Raji (cell line): ENCODE measurements around the gene FERMT1.

Experiments used
- POLR2A ChIP-seq: IDR thresholded peaks from 2 replicates; pipeline ENCODE4 v1.6.1; 2011; ENCODE audit warnings: low read depth, low read length, control low read depth; ENCODE audit not compliant: insufficient read depth

The FERMT1 gene

DNA sequence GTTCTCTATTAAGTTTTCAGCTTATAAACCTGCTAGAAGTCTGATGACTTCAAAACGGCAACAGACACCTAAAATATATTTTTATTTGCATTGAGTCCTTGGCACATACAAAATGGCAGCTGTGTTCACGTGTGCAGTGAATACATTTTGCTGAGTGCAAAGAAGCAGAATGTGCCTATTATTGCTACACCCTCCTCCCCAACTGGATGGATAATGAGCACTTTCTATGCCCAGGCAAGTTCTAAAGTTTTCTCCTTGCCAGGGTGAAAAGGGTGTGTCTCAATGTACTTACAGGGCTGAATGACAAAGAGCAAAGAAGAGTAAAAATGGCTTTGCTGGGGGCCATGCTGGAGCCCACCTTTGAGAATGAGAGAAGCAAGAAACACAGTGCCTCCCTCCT lies 4.0 kb upstream of the FERMT1 start:
- no peak for TF ChIP-seq POLR2A

DNA sequence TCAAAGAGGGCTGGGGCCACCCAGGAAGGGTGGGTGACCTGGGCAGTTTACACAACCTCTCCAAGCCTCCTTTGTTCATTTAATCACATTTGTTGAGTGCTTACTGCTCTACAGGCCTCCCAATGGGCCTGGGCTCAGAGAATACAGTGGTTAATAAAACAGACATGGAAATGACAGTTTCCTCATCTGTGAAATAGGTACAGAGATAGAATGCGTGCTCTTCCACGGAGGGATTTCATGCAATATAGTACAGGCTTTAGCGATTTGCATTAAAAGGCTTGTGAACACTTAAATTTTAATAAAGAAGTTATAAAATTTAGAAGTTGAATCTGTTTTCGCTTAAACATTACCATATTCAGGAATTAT lies 802 bp upstream of the FERMT1 start:
- TF ChIP-seq POLR2A, result no peak

DNA sequence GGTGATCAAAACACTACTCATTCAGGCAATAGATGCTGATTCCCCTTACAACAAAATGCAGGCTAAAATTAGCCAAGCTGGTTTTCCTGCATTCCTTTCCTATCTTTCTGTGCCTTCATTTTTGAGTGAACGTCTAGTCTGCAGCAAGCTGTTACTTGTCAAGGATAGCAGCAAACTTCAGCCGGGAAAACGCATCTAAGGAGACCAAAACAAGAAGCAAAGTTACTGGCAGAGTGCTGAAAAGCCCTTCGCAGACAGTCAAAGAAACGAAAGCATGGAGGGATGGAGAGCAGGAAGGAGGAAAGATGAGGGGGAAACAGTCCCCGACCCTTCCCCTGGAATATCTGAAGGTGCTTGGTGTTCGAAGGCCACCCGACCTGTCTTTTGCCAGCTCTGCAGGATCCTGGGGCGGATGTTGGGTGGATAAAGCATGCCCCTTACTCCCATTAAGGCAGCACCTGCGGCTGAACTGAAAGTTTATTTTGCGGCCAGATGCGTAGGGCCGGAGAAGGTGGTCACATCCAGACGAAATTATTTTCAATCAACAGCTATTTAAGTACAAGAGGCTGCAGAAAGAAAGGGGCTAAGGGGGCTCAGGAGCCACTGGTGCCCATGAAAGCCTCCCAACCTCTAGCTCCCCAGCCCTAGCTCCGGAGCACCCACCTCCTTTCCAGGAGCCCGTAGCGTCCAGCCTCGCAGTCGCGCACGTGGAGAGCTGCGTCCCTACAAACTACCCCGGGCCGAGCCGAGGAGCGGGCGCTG lies 538 bp downstream of the FERMT1 start:
- TF ChIP-seq POLR2A, result no peak

DNA sequence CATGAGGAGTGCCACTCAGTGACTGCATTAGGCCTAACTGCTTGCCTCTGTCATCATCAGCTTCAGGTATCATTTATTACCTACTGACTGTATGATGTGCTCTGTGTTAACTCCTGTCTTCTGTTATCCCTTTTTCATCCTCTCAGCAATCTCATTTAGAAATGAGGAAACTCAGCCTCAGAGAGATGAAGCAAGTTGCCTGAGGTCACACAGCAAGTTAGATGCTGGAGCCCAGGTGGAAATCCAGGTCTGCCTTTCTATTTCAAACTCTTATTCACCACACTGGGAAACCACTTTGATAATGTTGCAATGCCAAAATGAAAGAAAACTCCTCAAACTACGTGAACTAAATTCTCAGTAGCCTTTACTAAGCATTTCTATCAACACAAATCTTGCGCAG lies 1.3 kb downstream of the FERMT1 start:
- no peak for TF ChIP-seq POLR2A

DNA sequence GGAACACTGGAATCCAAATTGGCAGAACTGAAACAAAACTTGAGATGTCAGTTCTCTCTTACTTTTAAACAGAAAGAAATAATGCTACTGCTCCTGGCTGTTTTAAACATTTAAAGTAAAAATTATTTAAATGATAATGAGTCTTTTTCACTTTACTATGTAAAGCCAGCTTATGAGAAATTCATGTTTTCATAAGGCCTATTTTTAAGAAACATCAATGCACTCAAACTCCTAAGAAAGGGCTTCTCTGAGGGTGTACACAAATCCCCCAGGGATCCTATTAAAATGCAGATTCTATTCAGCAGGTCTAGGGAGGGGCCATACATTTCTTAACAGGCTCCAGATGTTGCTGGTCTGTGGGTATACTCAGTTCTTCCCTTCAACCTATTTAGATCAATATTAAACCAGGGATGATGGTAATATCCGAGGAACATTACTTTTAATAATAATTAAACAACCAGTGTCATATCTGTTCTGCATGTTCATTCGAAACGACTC lies 2.3 kb downstream of the FERMT1 start:
- TF ChIP-seq POLR2A, result no peak

DNA sequence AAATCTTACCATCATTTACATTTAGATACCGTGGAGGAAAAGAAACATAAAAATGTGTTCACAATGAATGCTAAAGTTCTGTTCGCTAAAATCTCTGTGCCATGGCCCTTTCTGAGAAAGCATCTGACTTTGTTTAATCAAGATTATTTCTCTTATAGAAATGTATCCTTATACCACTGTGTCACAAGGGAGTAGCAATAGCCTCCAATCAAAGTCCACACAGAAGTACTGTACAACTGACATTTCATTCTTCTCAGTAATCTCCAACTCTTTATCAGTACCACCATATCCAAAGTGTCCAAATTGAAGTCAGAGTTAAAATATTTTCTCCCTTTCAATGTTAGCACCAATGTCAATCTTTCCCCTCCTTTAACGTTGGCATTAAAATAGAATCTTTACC lies 6.1 kb downstream of the FERMT1 start:
- TF ChIP-seq POLR2A, result no peak

DNA sequence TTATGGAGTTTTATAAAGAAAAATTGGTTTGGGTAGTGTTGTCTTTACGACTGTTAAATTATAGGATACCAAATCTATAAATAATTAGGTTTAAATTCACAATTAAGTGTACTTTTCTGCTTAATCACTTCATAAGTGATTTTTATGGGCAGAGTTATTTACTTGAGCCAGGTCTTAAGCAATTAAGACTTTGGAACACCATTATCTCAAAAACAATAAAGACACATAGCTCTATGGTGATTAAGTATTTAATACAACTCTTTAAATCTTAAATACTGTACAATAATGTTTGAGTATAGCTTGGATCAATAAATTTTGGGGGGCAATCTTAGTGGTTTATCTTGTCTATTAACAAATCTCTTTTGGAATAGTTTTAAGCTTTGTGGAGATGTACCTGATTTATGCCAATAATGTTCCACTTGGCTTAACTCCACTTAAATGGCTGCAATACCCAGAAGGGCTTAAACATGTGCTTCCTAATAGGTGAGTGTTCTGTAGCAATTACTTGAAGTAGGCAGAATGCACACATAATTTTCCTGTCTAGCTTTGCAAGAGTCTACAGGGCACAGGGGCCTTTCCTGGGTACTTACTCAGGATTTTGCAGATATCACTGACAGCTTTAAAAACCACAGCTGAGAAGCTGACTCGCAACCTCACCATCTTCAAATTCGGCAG lies 7.5 kb downstream of the FERMT1 start:
- TF ChIP-seq POLR2A, result no peak

DNA sequence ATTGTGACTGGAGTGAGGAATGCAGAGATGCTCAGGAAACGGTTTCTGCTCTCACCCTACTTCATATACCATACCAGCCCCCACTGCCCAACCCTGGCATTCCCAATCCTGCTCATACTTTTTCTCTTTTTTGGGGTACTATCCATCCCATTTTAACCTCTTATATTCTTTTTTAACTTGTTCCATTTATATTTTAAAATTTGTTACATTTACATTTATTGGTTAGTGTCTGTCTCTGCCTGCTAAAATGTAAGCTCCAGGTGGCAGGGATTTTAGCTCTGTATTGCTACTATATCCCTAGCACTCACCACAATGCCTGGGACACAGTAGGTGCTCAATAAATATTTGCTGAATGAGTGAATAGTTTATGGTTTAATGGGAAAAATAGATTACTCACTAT lies 8.1 kb downstream of the FERMT1 start:
- no peak for TF ChIP-seq POLR2A

DNA sequence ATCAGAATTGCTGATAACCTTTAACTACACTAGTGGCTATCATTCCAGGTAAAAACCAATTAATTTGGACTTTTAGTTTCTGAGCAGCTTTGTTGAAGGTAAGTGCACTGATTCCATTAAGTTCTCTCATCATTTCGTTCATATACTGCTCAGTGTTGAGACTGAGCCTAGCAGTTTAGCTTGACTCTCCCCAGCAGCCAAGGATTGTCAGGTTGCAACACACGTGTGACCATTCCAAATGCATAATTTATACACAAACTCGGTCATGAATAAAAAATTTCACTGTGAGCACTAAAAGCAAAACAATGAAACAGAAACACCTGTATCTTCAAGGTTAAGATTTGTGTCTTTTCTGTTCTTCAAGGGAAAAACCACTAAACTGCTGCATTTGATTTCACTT lies 8.9 kb downstream of the FERMT1 start:
- no peak for TF ChIP-seq POLR2A

DNA sequence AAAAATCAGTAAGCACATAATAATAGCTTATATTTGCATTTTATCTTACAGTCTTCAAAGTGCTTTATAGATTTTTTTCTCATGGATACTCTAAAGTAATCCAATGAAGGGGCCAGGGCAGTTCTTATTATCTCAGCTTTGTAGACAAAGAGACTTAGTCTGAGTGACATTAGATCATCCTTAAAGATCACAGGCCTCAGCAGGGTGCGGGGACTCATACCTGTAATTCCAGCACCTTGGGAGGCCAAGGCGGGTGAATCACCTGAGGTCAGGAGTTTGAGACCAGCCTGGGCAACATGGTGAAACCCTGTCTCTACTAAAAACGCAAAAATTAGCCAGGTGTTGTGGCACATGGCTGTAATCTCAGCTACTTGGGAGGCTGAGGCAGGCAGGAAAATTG lies 14.5 kb downstream of the FERMT1 start:
- TF ChIP-seq POLR2A, result no peak

DNA sequence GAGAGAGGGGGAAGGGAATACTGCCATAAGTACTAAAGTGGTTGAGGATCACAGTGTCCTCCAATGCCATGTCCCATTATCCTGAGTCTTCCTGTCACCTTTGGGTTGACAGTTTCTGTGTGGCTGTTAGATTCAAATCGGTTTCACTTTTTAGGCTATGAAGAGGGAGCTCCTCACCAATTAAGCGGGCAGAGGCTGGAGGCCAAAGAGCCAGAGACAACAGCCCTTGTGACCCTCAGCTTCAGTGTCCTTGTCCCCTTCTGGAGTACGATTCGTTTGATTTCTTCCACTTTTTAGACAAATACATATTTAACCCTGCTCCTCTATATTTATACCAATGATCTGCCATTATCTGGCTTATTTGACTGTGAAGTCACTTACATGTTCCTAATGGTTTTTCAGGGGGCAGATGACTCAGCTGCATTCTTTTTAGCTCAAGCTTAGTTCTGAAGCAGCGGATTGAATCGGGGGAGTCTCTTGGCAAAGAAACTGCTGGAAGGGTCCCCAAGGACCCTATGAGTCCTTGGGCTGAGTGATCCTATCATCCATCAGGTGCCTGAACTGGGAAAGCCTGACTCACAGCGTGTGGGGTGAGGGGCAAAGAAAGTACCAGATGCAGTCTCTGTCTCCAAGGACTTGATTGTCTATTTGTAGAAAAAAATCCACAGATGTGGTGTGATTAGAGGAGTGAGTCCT lies 18.2 kb downstream of the FERMT1 start:
- TF ChIP-seq POLR2A, result no peak

DNA sequence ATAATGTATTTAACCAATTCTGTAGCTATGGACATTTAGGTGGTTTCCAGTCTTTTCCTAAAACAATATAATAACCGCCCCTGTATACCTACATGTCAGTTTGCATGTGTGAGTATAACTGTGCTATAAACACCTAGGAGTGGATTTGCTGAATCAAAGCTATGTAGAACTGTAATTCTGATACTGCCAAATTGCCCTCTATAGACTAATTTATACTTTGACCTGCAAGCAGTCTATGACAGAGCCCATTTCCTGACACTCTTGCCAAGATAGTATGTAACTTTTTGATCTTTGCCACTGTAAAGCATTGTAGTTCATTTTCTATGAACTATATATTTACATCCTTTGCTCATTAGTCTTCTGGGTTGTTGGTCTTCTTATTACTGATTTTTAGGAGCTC lies 19.5 kb downstream of the FERMT1 start:
- TF ChIP-seq POLR2A, result no peak

DNA sequence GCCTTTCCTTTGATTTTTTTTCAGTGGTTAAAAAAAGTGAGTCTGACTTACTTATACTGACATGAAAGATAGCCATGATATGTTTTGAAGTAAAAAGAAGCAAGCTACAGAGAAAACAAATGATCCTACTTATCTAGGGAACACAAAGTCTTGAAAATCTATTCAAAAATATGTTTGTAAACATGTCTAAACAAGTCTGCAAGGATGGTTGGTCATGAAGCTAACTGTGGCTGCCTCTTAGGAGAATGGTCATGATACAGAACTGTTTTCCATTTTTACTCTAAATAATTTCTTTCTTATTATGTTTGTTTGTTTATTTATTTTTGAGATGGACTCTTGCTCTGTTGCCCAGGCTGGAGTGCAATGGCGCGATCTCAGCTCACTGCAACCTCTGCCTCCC lies 21.5 kb downstream of the FERMT1 start:
- TF ChIP-seq POLR2A, result no peak

DNA sequence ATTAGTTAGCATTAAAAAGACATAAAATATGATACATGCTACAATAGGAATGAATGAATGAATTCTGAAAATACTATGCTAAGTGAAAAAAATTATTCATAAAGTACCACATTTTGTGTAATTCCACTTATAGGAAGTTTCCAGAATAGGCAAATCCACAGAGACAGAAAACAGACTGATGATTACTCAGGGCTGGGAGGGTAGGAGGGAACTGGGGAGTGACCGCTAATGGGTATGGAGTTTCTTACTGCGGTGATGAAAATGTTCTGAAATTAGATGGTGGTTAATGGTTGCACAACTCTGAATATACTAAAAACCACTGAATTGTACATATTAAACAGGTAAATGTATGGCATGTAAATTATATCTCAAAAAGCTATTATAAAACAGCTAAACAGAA lies 22.6 kb downstream of the FERMT1 start:
- no peak for TF ChIP-seq POLR2A

DNA sequence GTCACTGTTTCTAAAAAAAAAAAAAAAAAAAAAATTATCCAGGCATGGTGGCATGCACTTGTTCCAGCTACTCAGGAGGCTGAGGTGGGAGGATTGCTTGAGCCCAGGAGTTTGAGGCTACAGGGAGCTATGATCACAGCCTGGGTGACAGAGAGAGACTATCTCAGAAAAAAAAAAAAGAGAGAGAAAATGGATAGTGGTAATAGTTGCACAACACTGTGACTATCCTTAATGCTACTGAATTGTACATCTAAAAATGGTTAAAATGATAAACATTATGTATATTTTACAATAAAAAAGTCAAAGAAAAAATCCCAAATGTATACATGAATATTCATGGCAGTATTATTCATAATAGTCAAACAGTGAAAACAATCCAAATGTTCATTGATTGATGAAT lies 23.0 kb downstream of the FERMT1 start:
- TF ChIP-seq POLR2A, result no peak

DNA sequence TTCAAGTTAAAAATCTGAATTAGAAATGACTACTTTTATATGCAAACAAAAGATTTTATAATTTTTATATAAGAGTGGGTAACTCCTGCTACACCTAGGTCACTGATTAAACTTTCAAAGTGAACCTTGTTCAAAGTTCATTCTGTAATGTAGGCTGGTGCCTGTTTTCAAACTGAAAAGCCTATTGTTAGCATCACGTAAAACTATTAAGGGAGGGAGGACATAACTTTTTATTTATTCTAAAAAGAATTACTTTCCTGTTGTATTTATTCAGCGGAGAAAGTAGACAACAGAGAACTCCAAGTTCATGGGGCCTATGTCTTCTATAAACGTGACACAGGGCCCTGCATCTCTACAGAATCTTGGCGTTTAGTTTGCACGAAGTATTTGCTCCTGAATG lies 27.4 kb downstream of the FERMT1 start:
- TF ChIP-seq POLR2A, result no peak
